GM18498 (cell line): ENCODE measurements around the gene MAPK8IP3.
A peak's percentile ranks its signal among the peaks of the same experiment; 100 is the strongest.

Experiments
- ATAC-seq: cut with Tn5 transposase; IDR thresholded peaks from one replicate; pipeline ENCODE4 v1.9.1; 2021; ENCODE audit warnings: mild to moderate bottlenecking, moderate library complexity; ENCODE audit not compliant: unreplicated experiment

MAPK8IP3 gene

DNA sequence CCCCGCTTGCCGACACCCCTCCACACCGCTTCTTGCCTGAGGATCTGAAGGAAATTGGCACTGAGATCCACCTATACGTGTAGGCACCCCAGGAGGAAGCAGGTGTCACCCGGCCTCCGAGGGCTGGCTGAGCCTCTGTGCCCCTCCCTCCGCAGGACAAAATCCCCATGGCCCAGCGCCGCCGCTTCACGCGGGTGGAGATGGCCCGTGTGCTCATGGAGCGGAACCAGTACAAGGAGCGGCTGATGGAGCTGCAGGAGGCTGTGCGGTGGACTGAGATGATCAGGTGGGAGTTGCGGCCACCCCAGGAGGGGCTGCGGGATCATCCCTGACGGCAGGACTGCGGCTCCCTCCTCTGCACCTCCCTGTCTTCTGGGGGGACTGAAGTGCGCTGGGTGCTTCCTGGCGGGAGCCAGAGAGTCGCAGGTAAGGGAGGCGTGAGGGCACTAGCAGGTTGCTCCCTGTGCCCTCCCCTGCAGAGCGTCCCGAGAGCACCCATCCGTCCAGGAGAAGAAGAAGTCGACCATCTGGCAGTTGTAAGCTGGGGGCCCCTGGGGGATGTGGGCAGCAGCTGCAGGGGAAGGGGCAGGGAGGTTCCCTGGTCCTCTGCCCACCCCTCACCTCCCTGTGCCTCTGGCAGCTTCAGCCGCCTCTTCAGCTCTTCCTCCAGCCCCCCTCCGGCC is 56.3 kb downstream of the MAPK8IP3 start:
- ATAC-seq = no peak

DNA sequence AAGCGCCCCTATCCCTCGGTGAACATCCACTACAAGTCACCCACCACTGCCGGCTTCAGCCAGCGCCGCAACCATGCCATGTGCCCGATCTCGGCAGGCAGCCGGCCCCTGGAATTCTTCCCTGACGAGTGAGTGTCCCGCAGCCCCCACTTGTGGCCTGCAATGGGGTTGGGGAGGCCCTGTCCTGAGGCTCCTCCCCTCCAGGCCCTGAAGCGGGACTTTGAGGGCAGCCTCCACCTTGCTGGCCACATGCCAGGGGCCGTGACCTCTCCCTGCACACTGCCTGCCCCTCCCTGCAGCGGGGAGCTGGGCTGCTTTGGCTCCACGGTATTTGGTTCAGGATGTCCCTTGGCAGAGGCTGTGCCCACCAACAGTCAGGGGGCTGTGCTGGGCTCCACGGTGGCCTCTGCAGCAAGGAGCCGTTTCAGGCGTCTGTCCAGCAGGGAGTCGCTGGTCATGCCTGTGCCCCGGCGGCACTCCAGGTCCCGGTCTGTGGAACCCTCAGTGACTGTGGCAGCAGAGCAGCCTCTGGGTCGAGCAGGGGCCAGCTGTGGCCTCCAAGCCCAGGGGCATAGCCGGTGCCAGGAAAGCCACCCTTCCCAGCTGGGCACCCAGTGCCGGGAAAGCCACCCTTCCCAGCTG is 57.0 kb downstream of the MAPK8IP3 start:
- ATAC-seq = no peak

DNA sequence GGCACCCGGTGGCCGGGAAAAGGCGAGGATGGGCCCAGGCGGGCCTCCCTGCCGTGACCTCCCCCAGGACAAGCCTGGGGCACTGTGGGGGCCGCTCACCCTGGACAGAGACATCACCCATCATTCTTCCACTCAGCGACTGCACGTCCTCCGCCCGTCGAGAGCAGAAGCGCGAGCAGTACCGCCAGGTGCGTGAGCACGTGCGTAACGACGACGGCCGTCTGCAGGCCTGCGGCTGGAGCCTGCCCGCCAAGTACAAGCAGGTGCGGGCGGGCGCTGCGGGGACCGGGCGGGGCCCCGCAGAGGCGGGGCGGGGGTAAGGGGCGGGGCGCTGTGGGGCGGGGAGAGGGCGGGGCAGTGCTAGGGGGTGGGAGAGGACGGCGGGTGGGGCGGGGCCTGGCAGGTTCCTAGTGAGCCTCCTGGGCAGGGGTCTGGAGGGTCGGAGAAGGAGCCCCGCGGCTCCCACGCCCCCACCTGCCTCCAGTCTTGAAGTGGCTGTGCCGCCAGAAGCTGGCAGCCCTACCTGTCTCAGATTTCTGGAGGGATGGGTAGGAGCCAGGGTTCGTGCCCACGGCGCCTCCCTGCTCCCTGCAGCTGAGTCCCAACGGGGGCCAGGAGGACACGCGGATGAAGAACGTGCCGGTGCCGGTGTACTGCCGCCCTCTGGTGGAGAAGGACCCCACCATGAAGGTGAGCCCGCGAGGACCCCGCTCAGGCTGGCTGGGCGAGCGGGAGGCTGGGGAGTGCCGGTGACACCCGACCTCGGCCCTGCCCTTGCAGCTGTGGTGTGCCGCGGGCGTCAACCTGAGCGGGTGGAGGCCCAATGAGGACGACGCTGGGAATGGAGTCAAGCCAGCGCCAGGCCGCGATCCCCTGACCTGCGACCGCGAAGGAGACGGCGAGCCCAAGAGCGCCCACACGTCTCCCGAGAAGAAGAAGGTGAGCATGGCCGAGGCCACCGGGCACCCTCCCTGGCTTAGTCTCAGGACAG is 57.8 kb downstream of the MAPK8IP3 start:
- ATAC-seq = no peak

DNA sequence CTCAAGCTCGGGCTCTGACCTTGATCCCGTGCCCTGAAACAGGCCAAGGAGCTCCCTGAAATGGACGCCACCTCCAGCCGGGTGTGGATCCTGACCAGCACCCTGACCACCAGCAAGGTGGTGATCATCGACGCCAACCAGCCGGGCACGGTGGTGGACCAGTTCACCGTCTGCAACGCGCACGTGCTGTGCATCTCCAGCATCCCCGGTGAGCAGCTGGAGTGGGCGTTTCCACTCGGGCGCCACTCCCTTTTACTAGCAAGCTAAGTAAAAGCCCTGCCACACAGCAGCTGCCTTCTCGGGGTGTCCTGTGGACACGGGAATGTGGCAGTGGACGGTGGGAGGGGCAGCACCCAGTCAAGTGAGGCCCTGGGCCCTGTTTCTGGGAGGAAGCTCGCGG is 59.0 kb downstream of the MAPK8IP3 start:
- no peak for ATAC-seq

DNA sequence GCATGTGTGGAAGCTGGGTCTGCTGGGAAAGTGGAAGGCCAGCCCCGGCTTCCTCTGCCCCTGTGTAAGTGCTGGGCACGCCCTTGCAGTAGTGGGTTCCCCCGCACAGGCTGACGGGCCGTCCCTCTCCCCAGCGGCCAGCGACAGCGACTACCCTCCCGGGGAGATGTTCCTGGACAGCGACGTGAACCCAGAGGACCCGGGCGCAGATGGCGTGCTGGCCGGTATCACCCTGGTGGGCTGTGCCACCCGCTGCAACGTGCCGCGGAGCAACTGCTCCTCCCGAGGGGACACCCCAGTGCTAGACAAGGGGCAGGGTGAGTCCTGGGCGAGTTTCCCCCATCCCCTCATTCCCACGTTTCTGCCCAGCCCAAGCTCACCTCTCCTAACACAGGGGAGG is 59.8 kb downstream of the MAPK8IP3 start:
- ATAC-seq = no peak

DNA sequence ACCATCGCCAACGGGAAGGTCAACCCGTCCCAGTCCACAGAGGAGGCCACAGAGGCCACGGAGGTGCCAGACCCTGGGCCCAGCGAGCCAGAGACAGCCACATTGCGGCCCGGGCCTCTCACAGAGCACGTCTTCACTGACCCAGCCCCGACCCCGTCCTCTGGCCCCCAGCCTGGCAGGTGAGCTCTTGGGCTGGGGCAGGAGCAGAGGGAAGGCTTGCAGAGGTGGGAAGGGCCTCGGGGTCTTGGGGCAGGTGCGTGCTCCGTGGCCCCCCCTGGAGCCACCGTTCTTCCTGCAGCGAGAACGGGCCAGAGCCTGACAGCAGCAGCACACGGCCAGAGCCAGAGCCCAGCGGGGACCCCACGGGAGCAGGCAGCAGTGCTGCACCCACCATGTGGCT is 60.2 kb downstream of the MAPK8IP3 start:
- ATAC-seq = no peak

DNA sequence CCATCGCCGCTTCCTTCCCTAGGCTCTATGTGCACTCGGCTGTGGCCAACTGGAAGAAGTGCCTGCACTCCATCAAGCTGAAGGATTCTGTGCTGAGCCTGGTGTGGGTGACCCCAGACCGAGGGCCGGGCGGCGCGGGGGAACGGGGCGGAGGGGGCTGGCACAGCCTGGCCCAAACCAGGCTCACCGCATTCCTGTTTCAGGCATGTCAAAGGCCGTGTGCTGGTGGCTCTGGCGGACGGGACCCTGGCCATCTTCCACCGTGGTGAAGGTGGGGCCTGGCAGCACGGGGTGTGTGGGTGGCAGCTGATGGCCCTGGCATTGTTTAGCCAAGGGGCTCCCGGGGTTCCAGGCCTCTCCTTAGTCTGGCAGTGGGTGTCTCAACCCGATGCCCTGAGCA is 60.7 kb downstream of the MAPK8IP3 start:
- no peak for ATAC-seq

DNA sequence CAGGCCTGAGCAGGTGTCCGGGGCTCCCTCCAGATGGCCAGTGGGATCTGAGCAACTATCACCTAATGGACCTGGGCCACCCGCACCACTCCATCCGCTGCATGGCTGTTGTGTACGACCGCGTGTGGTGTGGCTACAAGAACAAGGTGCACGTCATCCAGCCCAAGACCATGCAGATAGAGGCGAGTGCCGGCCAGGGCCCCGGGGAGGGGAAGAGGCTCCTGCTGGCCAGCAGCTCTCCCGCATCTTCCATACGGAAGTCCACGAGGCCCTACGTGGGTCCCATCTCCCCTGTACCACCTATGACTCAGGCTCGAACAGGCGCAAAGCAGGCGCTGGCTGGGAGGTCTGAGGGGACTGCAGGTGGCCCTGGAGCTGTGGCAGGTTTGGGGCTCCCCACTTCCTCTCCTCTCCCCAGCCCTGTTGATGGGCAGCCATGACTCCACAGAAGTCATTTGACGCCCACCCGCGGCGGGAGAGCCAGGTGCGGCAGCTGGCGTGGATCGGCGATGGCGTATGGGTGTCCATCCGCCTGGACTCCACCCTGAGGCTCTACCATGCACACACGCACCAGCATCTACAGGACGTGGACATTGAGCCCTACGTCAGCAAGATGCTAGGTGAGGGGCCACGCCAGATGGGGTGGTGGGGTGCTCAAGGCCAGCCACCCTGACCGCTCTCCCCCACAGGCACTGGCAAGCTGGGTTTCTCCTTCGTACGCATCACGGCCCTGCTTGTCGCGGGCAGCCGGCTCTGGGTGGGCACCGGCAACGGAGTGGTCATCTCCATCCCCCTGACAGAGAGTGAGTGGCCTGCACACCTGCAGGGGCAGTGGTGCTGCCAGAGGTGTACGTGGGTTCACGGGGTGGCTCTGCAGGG is 61.4 kb downstream of the MAPK8IP3 start:
- no peak for ATAC-seq

DNA sequence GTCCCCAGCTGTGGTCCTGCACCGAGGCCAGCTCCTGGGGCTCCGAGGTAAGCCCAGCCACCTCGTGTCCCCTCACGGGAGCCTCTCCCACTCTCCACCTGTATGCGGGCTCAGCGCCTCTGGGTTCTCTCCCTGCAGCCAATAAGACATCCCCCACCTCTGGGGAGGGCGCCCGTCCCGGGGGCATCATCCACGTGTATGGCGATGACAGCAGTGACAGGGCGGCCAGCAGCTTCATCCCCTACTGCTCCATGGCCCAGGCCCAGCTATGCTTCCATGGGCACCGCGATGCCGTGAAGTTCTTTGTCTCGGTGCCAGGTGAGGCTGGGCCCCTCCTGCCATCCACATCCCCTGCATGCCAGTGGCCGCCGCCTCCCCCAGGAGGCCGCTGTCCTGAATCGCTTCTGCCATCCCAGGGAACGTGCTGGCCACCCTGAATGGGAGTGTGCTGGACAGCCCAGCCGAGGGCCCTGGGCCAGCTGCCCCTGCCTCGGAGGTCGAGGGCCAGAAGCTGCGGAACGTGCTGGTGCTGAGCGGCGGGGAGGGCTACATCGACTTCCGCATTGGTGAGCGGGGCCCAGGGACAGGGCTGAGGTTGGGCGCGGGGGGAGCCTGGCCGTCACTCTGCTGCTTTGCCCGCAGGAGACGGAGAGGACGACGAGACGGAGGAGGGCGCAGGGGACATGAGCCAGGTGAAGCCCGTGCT is 62.2 kb downstream of the MAPK8IP3 start:
- ATAC-seq = no peak

DNA sequence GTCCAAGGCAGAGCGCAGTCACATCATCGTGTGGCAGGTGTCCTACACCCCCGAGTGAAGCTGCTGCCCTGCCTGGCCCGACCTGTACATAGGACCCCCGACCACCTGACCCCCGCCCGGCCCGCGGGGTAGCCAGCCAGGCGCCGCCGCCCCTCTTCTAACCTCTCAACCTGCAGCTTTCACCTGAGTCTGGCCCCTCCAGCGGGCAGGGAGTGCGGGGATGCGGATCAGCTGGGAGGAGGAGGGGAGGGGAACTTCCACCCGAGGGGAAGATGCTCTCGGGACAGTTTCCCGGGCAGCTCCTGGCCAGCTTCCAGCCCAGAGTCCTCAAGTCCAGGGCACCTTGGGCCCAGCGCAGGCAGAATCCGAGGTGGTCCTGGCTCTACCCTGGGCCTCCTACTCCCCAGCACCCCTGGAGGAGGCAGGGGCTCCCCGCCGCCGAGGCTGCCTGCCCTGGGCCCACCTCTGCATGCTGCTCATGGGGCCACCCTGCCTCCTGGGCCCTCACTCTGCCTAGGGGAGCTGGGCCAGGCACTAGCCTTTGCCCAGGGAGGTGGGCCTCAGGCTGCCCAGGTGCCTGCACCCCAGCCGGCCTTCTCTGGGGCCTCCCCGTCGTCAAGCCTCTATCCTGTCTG is 62.9 kb downstream of the MAPK8IP3 start:
- ATAC-seq = no peak

DNA sequence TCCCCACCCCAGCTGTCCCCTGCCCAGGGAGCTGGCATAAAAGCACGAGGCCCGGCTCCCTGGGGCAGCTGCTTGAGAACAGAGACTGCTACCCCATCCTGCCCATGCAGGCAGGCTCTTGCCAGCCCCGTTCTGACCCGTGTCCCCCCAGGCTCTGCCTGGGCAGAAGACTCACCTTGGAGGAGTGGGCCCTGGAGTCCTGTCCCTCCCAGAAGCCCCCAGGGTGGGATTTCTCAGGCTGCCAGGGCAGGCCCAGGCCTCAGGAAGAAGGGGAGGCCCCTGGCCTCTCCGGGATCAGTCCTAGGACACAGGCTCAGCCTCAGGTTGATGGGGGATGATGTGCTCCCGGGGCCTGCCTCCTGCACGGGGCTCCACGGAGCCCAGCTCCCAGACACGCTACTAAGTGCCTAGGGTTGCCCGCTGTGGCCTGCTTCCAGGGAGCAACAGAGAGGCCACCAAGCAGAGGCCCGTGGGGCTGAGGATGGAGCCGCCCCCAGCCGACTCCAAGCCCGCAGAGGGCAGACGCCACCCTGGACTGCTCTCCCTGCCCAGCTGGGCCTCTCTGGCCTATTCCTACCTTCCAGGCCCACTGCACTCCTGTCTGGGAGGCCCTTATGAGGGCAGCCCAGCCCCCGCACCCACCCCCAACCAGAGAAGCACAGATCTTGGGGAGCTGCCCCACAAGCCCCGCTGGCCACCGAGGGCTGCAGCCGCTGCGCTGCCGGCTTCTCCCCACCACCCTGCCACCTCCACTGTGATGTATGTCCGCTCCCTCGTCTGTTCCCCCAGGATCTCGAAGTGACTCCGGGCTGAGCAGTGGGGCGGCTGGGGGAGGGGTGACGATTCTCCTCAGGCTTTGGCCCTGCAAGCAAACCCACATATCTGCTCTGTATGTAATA is 63.7 kb downstream of the MAPK8IP3 start:
- ATAC-seq = no peak

DNA sequence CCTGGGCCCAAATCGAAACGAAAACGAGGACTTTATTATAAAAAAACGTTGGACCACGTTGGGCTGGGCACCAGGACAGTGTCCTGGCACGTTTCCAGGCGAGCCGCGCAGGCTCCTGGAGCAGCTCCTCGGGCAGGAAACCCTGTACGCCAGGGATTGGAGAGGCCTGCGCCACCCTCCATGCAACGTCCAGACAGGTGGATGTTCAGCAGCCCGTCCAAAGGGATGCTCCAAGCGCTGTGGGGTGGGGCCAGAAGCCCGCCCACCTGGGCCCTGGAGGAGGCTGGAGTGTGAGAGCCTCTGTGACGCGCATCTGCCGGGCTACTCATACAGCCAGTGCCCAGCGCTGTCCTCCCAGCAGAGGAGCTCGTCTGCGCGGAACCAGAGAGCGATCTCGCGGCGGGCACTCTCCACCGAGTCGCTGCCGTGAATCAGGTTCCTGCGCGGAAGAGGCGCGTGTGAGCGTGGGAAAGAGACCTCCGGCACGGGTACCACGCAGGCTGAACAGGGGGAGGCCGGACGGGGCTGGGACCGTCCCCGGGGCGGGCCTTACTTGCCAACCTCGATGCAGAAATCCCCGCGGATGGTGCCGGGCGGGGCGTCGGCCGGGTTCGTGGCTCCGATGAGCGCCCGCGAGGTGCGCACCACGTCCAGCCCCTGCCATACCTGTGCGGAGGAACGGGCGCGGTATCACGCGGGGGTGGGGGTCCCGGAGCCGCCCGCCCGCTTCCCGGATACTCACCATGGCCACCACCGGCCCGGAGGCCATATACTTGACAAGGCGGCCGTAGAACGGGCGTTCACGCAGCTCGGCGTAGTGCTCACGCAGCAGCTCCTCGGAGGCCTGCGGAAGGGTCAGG is 64.6 kb downstream of the MAPK8IP3 start:
- no peak for ATAC-seq

DNA sequence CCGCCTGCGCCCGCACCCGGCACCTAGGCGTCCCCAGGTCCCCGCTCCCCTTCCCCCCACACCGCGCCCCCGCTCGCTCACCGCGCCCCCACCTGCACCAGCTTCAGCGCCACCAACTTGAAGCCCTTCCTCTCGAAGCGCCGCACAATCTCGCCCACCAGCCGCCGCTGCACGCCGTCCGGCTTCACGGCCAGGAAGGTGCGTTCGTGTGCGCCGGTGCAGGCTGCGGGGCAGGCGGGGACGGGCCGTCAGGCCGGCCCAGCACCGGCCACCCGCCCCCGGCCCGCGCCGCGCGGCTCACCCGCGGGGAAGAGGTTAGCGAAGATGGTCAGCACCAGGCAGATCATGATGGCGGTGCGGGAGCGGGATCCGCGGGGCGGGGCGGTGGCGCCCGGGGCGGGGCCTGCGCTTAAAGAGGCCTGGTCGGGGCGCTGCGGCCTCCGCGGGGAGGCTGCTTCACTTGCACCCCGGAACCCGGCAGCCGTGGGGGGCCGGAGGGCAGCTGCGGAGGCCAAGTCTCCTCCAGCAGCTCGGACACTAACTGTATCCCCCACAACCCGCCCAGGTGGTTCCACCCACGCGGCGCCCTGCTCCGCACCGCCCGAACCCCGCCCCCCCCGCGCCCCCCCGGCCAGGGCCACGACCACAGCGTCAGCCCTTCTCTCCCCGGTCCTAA is 65.3 kb downstream of the MAPK8IP3 start, which contains the start of gene NME3:
Gene NME3 (minus strand): TSS at position 356 of the 676 bp plus-strand sequence. CDS start 9 bp downstream, at position 347.
- peak; percentile 40 for ATAC-seq

DNA sequence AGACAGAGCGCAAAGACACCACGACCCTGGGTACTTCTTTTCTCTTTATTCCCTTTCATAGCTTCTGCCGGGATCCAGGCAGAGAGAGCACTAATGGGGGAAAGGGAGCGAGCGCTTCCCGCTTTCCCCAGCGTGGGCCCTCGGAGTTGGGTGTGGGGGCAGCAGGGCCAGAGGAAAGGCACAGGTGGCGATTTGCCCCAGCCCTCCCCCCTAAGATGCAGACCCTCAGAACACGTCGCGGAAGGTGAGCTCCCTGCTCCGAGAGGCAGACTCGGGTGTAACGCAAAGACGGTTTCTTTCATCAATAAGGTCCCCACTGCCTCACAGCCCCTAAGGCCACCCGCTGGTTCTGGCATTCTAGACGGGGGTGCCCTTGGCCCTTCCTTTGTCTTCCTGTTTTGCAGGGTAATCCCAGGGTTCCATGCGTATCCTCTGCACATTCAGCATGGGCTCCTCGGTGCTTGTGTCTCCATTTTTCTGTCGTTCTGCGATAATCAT is 65.9 kb downstream of the MAPK8IP3 start:
- ATAC-seq = no peak

DNA sequence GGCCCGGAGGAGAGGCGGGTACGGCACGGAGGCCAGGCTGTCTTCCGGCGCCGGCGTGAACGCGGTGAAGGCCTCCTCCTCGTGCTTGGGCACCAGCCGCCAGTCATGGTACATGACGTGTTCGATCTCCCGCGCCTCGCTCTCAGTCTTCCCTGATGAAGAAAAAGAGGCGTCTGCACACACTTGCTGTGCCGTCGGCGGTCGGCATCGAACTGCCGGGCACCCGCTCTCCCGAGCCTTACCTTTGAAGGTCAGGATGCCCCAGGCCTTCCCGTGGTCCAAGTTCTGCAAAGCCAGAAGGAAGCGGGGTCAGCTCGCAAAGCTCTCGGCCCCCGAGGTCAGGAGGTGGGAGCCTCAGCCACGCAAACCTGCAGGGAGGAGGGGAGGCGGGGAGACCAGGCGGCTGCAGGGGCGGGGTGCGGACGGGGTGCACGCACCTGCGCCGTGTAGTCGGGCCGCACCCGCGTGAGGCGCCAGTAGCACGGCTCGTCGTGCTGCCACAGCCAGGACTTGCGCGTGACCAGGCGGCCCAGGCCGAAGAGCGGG is 66.4 kb downstream of the MAPK8IP3 start, which contains the start of gene EME2:
Gene EME2 (plus strand): TSS at position 449 of the 546 bp plus-strand sequence. CDS start 418 bp downstream, outside the sequence.
- no peak for ATAC-seq
